Fibroblast of mammary gland (primary cell): ENCODE results near the gene CTNNBIP1.

Experiments used
- DNase-seq: peaks from one replicate; pipeline ENCODE4 v3.0.0-alpha.2; 2010; ENCODE audit warnings: low read depth
- H3K4me3 ChIP-seq: 2 replicates; pipeline ENCODE4 v1.5.1; 2011; ENCODE audit warnings: low read depth, mild to moderate bottlenecking, low read length, moderate library complexity; ENCODE audit not compliant: control insufficient read depth
- TF ChIP-seq, protein P1 (sequence below): conservative IDR thresholded peaks from 2 replicates; pipeline ENCODE4 v1.5.1; 2011; ENCODE audit warnings: low read depth, low read length, inconsistent platforms; ENCODE audit not compliant: control insufficient read depth, insufficient read depth

CTNNBIP1 gene

DNA sequence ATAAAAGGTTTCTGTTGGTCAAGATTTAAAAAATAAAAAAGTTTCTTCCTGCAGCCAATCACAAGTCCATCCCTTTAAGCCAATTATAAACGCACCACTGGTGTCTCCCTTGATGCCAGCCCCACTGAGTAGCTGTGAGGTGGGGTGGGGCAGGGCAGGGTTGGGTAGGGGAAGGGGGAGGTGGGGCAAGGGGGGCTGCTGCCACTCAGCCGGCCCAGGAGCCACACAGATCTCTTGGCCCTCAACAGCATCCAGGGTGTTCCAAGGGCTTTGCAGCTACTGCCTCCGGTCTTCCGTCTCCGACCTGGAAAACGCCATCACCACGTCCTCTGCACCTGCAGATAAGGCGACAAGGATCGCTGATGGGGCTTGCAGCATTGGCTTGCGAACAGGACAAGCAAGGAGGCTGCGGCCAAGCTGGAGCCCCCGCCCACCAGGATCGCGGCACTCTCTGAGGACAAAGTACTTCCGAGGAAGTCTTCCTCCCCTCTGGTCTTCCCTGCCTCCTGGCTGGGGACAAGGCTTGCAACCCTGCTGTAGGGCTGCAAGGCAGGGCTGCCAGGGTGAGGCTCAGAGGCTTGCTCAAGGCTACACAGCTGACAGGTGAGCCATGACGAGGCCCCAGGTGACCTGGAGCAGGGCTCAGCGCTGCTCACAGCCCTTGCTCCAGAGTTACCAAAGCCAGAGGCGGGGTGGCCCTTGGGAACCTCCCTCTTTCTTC is 59.5 kb downstream of the CTNNBIP1 start:
- no peak for DNase-seq
- H3K4me3 ChIP-seq: no peak overlapping the region
- TF ChIP-seq, protein P1, sequence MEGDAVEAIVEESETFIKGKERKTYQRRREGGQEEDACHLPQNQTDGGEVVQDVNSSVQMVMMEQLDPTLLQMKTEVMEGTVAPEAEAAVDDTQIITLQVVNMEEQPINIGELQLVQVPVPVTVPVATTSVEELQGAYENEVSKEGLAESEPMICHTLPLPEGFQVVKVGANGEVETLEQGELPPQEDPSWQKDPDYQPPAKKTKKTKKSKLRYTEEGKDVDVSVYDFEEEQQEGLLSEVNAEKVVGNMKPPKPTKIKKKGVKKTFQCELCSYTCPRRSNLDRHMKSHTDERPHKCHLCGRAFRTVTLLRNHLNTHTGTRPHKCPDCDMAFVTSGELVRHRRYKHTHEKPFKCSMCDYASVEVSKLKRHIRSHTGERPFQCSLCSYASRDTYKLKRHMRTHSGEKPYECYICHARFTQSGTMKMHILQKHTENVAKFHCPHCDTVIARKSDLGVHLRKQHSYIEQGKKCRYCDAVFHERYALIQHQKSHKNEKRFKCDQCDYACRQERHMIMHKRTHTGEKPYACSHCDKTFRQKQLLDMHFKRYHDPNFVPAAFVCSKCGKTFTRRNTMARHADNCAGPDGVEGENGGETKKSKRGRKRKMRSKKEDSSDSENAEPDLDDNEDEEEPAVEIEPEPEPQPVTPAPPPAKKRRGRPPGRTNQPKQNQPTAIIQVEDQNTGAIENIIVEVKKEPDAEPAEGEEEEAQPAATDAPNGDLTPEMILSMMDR: no peak

DNA sequence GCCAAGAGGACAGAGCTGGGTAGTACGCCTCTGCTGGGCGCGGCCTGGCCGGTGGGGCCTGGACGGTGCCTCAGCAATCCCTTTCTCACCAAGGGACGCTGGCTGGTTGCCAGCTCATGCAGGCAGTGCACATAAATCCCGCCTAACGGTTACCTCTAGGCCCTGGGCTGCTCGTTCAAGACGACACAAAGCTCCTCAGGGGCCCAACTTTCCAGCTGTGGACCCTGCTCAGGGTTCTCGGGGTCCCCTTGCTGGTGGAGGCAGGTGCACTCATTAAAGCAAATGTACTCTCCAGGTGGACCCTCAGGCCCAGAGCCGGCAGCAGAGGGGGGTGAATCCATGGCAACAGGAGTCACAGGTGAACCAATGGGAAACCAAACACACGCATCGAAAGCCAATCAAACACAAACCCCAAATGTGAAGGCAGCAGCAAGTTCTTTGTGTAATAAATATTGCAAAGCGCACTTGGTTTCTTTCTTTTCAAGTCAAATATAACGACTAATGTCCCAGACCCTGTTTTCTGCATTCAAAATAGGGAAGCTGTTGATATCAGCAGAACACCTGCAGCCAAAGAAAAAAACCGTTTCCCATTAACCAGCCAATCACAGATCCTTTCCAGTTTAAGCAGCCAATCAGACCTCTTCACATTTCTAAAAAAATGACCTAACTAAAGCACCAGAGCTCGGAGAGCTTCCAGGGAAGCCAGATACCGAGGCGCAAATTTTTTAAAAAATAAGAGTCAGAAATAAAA is 60.2 kb downstream of the CTNNBIP1 start:
- no peak overlapping the region for H3K4me3 ChIP-seq
- no peak for DNase-seq
- TF ChIP-seq, protein P1: no peak

- TF ChIP-seq, protein P1: no peak
- no peak for DNase-seq
- no peak overlapping the region for H3K4me3 ChIP-seq
Measured at GRCh38 chr1:9848022-9848421, 62.0 kb downstream of the CTNNBIP1 start.

GRCh38 chr1:9847269-9847668 is 62.8 kb downstream of the CTNNBIP1 start:
- DNase-seq: no peak
- H3K4me3 ChIP-seq: no peak overlapping the region
- TF ChIP-seq, protein P1: no peak

DNA sequence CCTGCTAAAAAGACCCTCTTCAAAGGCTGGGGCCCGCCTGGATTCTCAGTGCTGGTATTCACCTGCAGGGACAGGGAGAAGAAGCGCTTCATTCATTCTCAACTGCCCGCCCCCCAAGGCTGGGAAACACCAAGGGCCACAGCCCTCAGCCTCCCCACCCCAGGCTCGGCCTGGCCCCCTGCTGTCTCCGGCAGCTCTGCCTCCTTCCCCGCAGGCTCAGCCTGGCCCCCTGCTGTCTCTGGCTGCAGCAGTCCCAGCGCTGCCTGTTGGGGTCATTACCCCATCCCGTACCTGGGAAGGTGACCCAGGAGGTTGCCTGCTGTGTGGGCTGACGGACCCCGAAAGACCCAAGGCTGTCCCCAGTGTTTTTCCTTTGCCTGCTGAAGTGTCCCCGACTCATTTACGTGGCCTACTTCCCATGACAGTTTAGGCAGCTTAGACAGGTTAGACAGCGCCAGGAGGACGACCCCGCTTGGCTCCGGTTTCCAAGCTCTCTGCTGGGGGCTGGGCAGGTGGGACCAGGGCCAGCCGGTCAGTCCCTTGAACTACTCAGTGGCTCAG is 63.4 kb downstream of the CTNNBIP1 start:
- TF ChIP-seq, protein P1: no peak
- DNase-seq: no peak
- no peak overlapping the region for H3K4me3 ChIP-seq

- DNase-seq: no peak
- H3K4me3 ChIP-seq: no peak overlapping the region
- TF ChIP-seq, protein P1: no peak
Measured at GRCh38 chr1:9845914-9846313, 64.2 kb downstream of the CTNNBIP1 start.
